Neural crest cell (in vitro differentiated cells): ENCODE measurements around the gene CXCR6. TPM values are rescaled to one million over a fixed set of nuclear protein-coding genes. Genes with fewer than 3 reads are reported as not detected.
A peak's percentile ranks its signal among the peaks of the same experiment; 100 is the strongest.
"Not testable (repeated sequence)": the region's sequence is repeated elsewhere in the genome, so short reads cannot be mapped to it uniquely, and the experiment has no call there.

ENCODE experiments used
- DNase-seq: peaks from one replicate; pipeline ENCODE4 v3.0.0; 2021; ENCODE audit warnings: low read depth, mixed read lengths, low spot score
- H3K27ac Mint-ChIP-seq: one replicate; pipeline ENCODE4 v1.8.0; 2021; ENCODE audit warnings: mild to moderate bottlenecking, mixed read lengths; ENCODE audit not compliant: unreplicated experiment
- H3K27me3 Mint-ChIP-seq: 2 replicates; pipeline ENCODE4 v1.8.0; 2021; ENCODE audit warnings: low read depth, mild to moderate bottlenecking, mixed read lengths
- H3K36me3 Mint-ChIP-seq: 2 replicates; pipeline ENCODE4 v1.8.0; 2021; ENCODE audit warnings: low read depth, mild to moderate bottlenecking, mixed read lengths
- H3K4me1 Mint-ChIP-seq: 2 replicates; pipeline ENCODE4 v1.8.0; 2021; ENCODE audit warnings: mixed read lengths
- H3K4me3 Mint-ChIP-seq: one replicate; pipeline ENCODE4 v1.8.0; 2021; ENCODE audit warnings: mild to moderate bottlenecking, mixed read lengths
- H3K9me3 Mint-ChIP-seq: 2 replicates; pipeline ENCODE4 v1.8.0; 2021; ENCODE audit warnings: mixed read lengths
- CTCF ChIP-seq: fragments of 200-600 bp; sonication (generic); conservative IDR thresholded peaks from 2 replicates; pipeline ENCODE4 v1.5.0; 2021; ENCODE audit warnings: antibody characterized with exemption, mild to moderate bottlenecking
- total RNA-seq: library from RNA; stranded (reverse); gene quantifications from 2 replicates; pipeline ENCODE4 v1.2.1, GENCODE V29; 2021

Gene CXCR6
- total RNA-seq, 1 donor from 2014 or later, result not detected

GRCh38 chr3:45992133-45992729 lies 49.0 kb downstream of the CXCR6 start:
- H3K4me3 Mint-ChIP-seq, result no peak overlapping the region
- no peak for TF ChIP-seq CTCF
- H3K36me3 Mint-ChIP-seq, result peaks cover 4% of the 10 kb centered on the region
- no peaks in the 10 kb centered on the region for H3K9me3 Mint-ChIP-seq
- H3K27ac Mint-ChIP-seq, result no peak overlapping the region
- H3K4me1 Mint-ChIP-seq, result peaks cover 21% of the 10 kb centered on the region
- peaks cover 7% of the 10 kb centered on the region for H3K27me3 Mint-ChIP-seq
- no peak for DNase-seq

GRCh38 chr3:45992821-45993221 lies 49.6 kb downstream of the CXCR6 start:
- no peak for DNase-seq
- TF ChIP-seq CTCF, result no peak
- Mint-ChIP-seq H3K4me1 (peaks cover 18% of the 10 kb centered on the region), H3K9me3 (no peaks in the 10 kb centered on the region), H3K4me3 (peak overlapping the region; percentile 77), H3K36me3 (peaks cover 4% of the 10 kb centered on the region), H3K27me3 (peaks cover 8% of the 10 kb centered on the region), H3K27ac (no peak overlapping the region)

GRCh38 chr3:45993421-45994027 lies 50.3 kb downstream of the CXCR6 start:
- peaks cover 4% of the 10 kb centered on the region for H3K36me3 Mint-ChIP-seq
- TF ChIP-seq CTCF, result no peak
- DNase-seq, result no peak
- peak overlapping the region; percentile 77 for H3K4me3 Mint-ChIP-seq
- H3K4me1 Mint-ChIP-seq, result peaks cover 12% of the 10 kb centered on the region
- no peaks in the 10 kb centered on the region for H3K9me3 Mint-ChIP-seq
- no peak overlapping the region for H3K27ac Mint-ChIP-seq
- H3K27me3 Mint-ChIP-seq, result peaks cover 15% of the 10 kb centered on the region

GRCh38 chr3:45994419-45995235 lies 51.4 kb downstream of the CXCR6 start:
- DNase-seq, result no peak
- Mint-ChIP-seq H3K27ac (peak overlapping the region; percentile 81), H3K4me3 (peak overlapping the region; percentile 90), H3K9me3 (no peaks in the 10 kb centered on the region), H3K36me3 (peaks cover 4% of the 10 kb centered on the region), H3K4me1 (peaks cover 12% of the 10 kb centered on the region), H3K27me3 (peaks cover 23% of the 10 kb centered on the region)
- no peak for TF ChIP-seq CTCF

- DNase-seq, result peak; percentile 79
- H3K4me1 Mint-ChIP-seq, result peaks cover 12% of the 10 kb centered on the region
- H3K27ac Mint-ChIP-seq, result peak within 1 kb of the TSS; percentile 81
- TF ChIP-seq CTCF, result no peak
- H3K4me3 Mint-ChIP-seq, result peak within 1 kb of the TSS; percentile 90
- H3K9me3 Mint-ChIP-seq, result no peaks in the 10 kb centered on the region
- peaks cover 4% of the 10 kb centered on the region for H3K36me3 Mint-ChIP-seq
- peaks cover 26% of the 10 kb centered on the region for H3K27me3 Mint-ChIP-seq
These were observed 52.2 kb downstream of the CXCR6 start, which contains the start of gene FYCO1 for GRCh38 chr3:45995236-45996192. Gene FYCO1, minus strand, starts transcription at chr3:45995824. Its CDS starts 10,914 bp downstream, at chr3:45984910.

- H3K36me3 Mint-ChIP-seq, H3K9me3 Mint-ChIP-seq, H3K4me3 Mint-ChIP-seq, DNase-seq, H3K27ac Mint-ChIP-seq: not testable (repeated sequence)
- Mint-ChIP-seq H3K4me1 (peaks cover 12% of the 10 kb centered on the region), H3K27me3 (peaks cover 26% of the 10 kb centered on the region)
These were observed 54.2 kb downstream of the CXCR6 start for GRCh38 chr3:45997499-45997898.
